ENCODE data around the gene DNAH14. TPM values are rescaled to one million over a fixed set of nuclear protein-coding genes. Genes with fewer than 3 reads are reported as not detected.
"Not testable (repeated sequence)": the region's sequence is repeated elsewhere in the genome, so short reads cannot be mapped to it uniquely, and the experiment has no call there.

The DNAH14 gene
- total and polyA plus RNA-seq, 8 donors, result 13.2 to 21.3 (median 18.1) TPM

DNA sequence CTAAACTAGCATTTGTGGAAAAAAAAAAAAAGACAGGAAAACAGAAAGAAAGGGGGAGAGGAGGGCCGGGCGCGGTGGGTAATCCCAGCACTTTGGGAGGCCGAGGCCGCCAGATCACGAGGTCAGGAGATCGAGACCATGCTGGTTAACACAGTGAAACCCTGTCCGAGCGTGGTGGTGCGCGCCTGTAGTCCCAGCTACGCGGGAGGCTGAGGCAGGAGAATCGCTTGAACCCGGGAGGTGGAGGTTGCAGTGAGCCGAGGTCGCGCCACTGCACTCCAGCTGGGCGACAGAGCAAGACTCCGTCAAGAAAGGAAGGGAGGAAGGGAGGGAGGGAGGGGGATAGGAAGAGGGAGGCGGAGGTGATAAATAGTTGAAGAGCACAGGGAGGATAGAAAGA is 443.7 kb downstream of the DNAH14 start:
- H3K4me1 ChIP-seq, result no peaks in the 10 kb centered on the region
- H3K27me3 ChIP-seq, result no peaks in the 10 kb centered on the region
- H3K36me3 ChIP-seq, result no peaks in the 10 kb centered on the region
- ATAC-seq, result no peak
- H3K4me3 ChIP-seq, result no peak overlapping the region
- TF ChIP-seq, protein P1, sequence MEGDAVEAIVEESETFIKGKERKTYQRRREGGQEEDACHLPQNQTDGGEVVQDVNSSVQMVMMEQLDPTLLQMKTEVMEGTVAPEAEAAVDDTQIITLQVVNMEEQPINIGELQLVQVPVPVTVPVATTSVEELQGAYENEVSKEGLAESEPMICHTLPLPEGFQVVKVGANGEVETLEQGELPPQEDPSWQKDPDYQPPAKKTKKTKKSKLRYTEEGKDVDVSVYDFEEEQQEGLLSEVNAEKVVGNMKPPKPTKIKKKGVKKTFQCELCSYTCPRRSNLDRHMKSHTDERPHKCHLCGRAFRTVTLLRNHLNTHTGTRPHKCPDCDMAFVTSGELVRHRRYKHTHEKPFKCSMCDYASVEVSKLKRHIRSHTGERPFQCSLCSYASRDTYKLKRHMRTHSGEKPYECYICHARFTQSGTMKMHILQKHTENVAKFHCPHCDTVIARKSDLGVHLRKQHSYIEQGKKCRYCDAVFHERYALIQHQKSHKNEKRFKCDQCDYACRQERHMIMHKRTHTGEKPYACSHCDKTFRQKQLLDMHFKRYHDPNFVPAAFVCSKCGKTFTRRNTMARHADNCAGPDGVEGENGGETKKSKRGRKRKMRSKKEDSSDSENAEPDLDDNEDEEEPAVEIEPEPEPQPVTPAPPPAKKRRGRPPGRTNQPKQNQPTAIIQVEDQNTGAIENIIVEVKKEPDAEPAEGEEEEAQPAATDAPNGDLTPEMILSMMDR (IDR thresholded peaks at IDR 0.05), result no peak
- H3K9me3 ChIP-seq, result no peaks in the 10 kb centered on the region
- no peak overlapping the region for H3K27ac ChIP-seq
- no peak for DNase-seq
- intact Hi-C loops (cut with DNase I), result no loop called here

DNA sequence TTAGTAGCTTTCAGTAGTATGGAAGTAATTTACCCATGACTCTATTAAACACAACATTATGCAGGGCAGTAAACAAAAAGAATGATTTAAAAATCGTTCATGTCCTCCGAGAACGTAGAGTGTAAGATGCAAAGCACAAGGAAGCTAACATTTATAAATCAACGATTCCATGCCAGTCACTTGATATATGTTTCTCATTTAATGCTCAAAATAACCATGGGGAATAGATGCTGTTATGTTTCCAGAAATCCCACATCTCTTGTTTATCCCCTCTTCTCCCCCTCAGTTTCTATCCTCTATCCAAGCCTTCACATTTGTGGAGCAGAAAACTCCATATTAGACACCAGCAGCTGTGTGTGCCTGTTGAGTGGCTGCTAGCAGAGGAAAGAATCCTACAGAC is 445.5 kb downstream of the DNAH14 start:
- ATAC-seq (no peak), DNase-seq (no peak)
- intact Hi-C loops (cut with DNase I), result no loop called here
- Histone ChIP-seq H3K27ac (no peak overlapping the region), H3K27me3 (no peaks in the 10 kb centered on the region), H3K9me3 (no peaks in the 10 kb centered on the region), H3K4me1 (no peaks in the 10 kb centered on the region), H3K4me3 (no peak overlapping the region), H3K36me3 (no peaks in the 10 kb centered on the region)
- TF ChIP-seq, protein P1 (IDR thresholded peaks at IDR 0.05), result no peak

DNA sequence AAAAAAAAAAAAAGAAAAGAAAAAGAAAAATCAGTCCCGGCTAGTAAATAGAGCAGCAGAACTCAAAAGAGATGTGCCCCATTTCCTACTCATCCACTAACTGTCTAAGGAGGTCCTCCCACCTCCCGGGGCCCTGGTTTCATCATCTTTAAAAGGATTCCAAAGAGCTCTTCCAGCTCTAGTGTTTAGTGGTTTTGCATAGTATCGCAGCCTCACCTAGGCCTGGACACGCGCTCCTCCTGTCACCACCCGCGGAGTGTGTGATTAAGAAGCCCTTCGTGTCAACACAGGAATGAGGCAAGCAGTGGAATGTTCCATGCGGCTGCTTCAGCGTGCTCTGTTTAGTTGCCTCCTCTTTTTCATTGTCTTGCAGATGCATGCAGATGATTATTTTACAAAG is 449.4 kb downstream of the DNAH14 start:
- no peaks in the 10 kb centered on the region for H3K9me3 ChIP-seq
- H3K27ac ChIP-seq, result no peak overlapping the region
- intact Hi-C loops (cut with DNase I), result no loop called here
- no peaks in the 10 kb centered on the region for H3K27me3 ChIP-seq
- TF ChIP-seq, protein P1 (IDR thresholded peaks at IDR 0.05), result no peak
- H3K36me3 ChIP-seq, result no peaks in the 10 kb centered on the region
- H3K4me1 ChIP-seq, result no peaks in the 10 kb centered on the region
- H3K4me3 ChIP-seq, result no peak overlapping the region
- DNase-seq (peak in 1 of 4 donors; percentile 1), ATAC-seq (peak; percentile 67)

DNA sequence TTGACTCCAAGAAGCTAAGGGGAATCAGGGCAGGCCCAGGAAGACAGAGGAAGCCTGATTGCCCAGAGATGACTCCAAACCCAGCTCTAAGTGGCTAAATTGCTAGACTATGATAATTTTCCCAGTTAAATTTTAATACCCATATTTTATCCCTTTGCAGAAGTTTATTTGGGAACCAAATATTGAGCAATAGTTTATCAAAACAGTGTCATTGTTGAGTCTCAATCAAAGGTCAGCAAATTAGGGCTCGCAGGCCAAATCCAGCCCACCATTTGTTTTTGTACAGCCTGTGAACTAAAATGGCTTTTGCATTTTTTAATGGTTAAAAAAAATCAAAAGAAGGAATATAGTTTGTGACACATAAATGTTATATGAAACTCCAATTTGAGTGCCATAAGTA is 451.2 kb downstream of the DNAH14 start:
- Histone ChIP-seq H3K27me3 (no peaks in the 10 kb centered on the region), H3K36me3 (no peaks in the 10 kb centered on the region), H3K27ac (no peak overlapping the region), H3K4me1 (no peaks in the 10 kb centered on the region), H3K4me3 (no peak overlapping the region), H3K9me3 (no peaks in the 10 kb centered on the region)
- ATAC-seq (no peak), DNase-seq (no peak)
- TF ChIP-seq, protein P1 (IDR thresholded peaks at IDR 0.05), result no peak
- intact Hi-C loops (cut with DNase I), result no loop called here

DNA sequence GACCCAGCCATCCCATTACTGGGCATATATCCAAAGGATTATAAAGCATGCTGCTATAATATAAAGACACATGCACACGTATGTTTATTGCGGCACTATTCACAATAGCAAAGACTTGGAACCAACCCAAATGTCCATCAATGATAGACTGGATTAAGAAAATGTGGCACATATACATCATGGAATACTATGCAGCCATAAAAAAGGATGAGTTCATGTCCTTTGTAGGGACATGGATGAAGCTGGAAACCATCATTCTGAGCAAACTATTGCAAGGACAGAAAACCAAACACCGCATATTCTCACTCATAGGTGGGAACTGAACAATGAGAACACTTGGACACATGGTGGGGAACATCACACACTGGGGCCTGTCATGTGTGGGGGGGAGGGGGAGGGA is 457.4 kb downstream of the DNAH14 start:
- DNase-seq; H3K27ac ChIP-seq; H3K4me3 ChIP-seq; intact Hi-C loops (cut with DNase I); H3K9me3 ChIP-seq; H3K27me3 ChIP-seq; H3K36me3 ChIP-seq; ATAC-seq; H3K4me1 ChIP-seq: not testable (repeated sequence)

DNA sequence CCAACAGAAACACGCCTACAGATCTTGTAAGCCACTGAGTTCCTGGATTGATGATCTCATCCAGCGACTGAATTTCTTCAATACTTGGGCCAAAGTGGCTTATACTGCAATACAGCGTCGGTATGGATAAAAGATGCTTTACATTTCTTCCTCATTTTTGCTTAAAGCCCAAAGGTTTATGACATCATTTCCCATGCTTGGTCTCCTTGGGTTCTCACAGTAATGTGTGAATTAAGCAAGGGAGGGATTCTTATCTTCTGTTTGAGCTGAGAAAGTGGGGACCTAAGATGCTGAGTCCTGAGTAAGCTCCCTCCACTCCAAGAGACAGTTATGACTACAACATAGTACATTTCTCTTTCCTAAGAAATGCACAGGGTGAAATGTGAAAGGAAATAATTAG is 458.9 kb downstream of the DNAH14 start:
- no peak for ATAC-seq

More for the DNA sequence above, 458.9 kb downstream of the DNAH14 start:
- no peak for DNase-seq
- TF ChIP-seq, protein P1 (IDR thresholded peaks at IDR 0.05), result no peak
- Histone ChIP-seq H3K4me3 (no peak overlapping the region), H3K27me3 (no peaks in the 10 kb centered on the region), H3K27ac (no peak overlapping the region), H3K36me3 (no peaks in the 10 kb centered on the region), H3K9me3 (no peaks in the 10 kb centered on the region), H3K4me1 (no peaks in the 10 kb centered on the region)
- intact Hi-C loops (cut with DNase I), result no loop called here
